B cell (primary cell): Measurements from ENCODE around the gene OSR1. TPM values are rescaled to one million over a fixed set of nuclear protein-coding genes. Genes with fewer than 3 reads are reported as not detected.

Experiments used
- ATAC-seq: fragments of 200-7000 bp; cut with Tn5 transposase; one replicate; pipeline ENCODE4 v1.10.0; 2021; ENCODE audit warnings: low read depth, mild to moderate bottlenecking, moderate number of reproducible peaks, moderate library complexity
- CTCF ChIA-PET: fragments of 350-600 bp; sonication (Branson Sonifier 250); formaldehyde crosslinking; loops from one replicate; lab custom pipeline; 2021; ENCODE audit warnings: antibody characterized with exemption, inconsistent platforms; lab: Charles Lee
- POLR2A ChIA-PET: fragments of 350-600 bp; sonication (Branson Sonifier 250); formaldehyde crosslinking; loops from one replicate; lab custom pipeline; 2021; ENCODE audit warnings: antibody characterized with exemption; lab: Charles Lee
- DNase-seq: peaks from one replicate; pipeline ENCODE4 v3.0.0; 2013
- H2AFZ ChIP-seq: 2 replicates; pipeline ENCODE4 v1.6.1; 2012; ENCODE audit warnings: mild to moderate bottlenecking, low read depth, low read length; ENCODE audit not compliant: insufficient read depth, poor library complexity, severe bottlenecking
- H3K27ac ChIP-seq, 2 donors: 1 replicate in 1 of 2; 2 replicates in 1 of 2; pipeline ENCODE4 v1.5.1; 2012 to 2013; ENCODE audit warnings: low read length in 2 of 2, mild to moderate bottlenecking in 2 of 2, moderate library complexity in 1 of 2
- H3K27me3 ChIP-seq, 4 experiments: fragments of 200-600 bp in 1 of 4; sonication (generic) in 1 of 4; replicated peaks in 1 of 4; 1 replicate in 2 of 4; 2 replicates in 2 of 4; pipeline versions ENCODE4 v1.6.1 to v1.7.0; 2013 to 2016; ENCODE audit warnings: low read length in 3 of 4, mild to moderate bottlenecking in 2 of 4, mixed read lengths in 1 of 4, moderate library complexity in 1 of 4; ENCODE audit not compliant: insufficient read depth in 4 of 4, control insufficient read depth in 3 of 4; ENCODE audit errors: control extremely low read depth in 1 of 4
- H3K36me3 ChIP-seq, 2 experiments: replicated peaks in 1 of 2; 1 replicate in 1 of 2; 2 replicates in 1 of 2; pipeline versions ENCODE4 v1.6.1 to v1.7.1; 2013; ENCODE audit warnings: low read length in 1 of 2; ENCODE audit not compliant: insufficient read depth in 2 of 2, control insufficient read depth in 1 of 2; ENCODE audit errors: control extremely low read depth in 1 of 2, extremely low read depth in 1 of 2
- H3K4me1 ChIP-seq, 2 donors: fragments of 200-600 bp in 1 of 2; sonication (generic) in 1 of 2; 1 replicate in 1 of 2; 2 replicates in 1 of 2; pipeline versions ENCODE4 v1.5.1 to v1.6.1; 2013 to 2017; ENCODE audit warnings: low read length in 2 of 2; ENCODE audit not compliant: control insufficient read depth in 2 of 2, insufficient read depth in 2 of 2
- H3K4me2 ChIP-seq: replicated peaks from 2 replicates; pipeline ENCODE3; 2012; ENCODE audit warnings: mild to moderate bottlenecking, low read depth, low read length; ENCODE audit not compliant: poor library complexity, severe bottlenecking
- H3K4me3 ChIP-seq, 5 experiments: fragments of 200-600 bp in 1 of 5; sonication (generic) in 1 of 5; 1 replicate in 3 of 5; 2 replicates in 2 of 5; pipeline versions ENCODE4 v1.5.1 to v1.7.0; 2011 to 2016; ENCODE audit warnings: low read length in 4 of 5, mild to moderate bottlenecking in 4 of 5, low read depth in 2 of 5, control low read depth in 1 of 5, moderate library complexity in 1 of 5; ENCODE audit not compliant: insufficient read depth in 1 of 5; ENCODE audit errors: control extremely low read depth in 1 of 5, extremely low read depth in 1 of 5
- H3K79me2 ChIP-seq: fragments of 200-600 bp; sonication (generic); one replicate; pipeline ENCODE4 v1.6.0; 2016; ENCODE audit warnings: low read length; ENCODE audit not compliant: control insufficient read depth, insufficient read depth
- H3K9ac ChIP-seq: fragments of 200-600 bp; sonication (generic); 2 replicates; pipeline ENCODE4 v1.6.1; 2017; ENCODE audit warnings: mild to moderate bottlenecking, low read length, moderate library complexity
- H3K9me3 ChIP-seq, 3 donors: one replicate each; pipeline versions ENCODE4 v1.6.1 to v1.7.1; 2013; ENCODE audit warnings: low read length in 2 of 3; ENCODE audit not compliant: control insufficient read depth in 2 of 3, insufficient read depth in 1 of 3; ENCODE audit errors: control extremely low read depth in 1 of 3
- H4K20me1 ChIP-seq: 2 replicates; pipeline ENCODE4 v1.6.0; 2012; ENCODE audit warnings: mild to moderate bottlenecking, low read length; ENCODE audit not compliant: insufficient read depth, control insufficient read depth, poor library complexity, severe bottlenecking
- H3K27ac Mint-ChIP-seq: one replicate; pipeline ENCODE4 v1.8.0; 2021; ENCODE audit warnings: mixed read lengths
- H3K27me3 Mint-ChIP-seq: one replicate; pipeline ENCODE4 v1.8.0; 2021; ENCODE audit warnings: mixed read lengths
- H3K4me1 Mint-ChIP-seq: one replicate; pipeline ENCODE4 v1.8.0; 2021; ENCODE audit warnings: mixed read lengths
- H3K4me3 Mint-ChIP-seq: one replicate; pipeline ENCODE4 v1.8.0; 2021; ENCODE audit warnings: mixed read lengths
- H3K9me3 Mint-ChIP-seq: one replicate; pipeline ENCODE4 v1.8.0; 2022; ENCODE audit warnings: mixed read lengths; ENCODE audit not compliant: insufficient read depth
- CTCF ChIP-seq: fragments of 200-600 bp; IDR thresholded peaks from one replicate; pipeline ENCODE4 v1.8.0; 2022; ENCODE audit warnings: antibody characterized with exemption, mild to moderate bottlenecking
- EZH2 ChIP-seq: IDR thresholded peaks from 2 replicates; pipeline ENCODE4 v1.6.1; 2012; ENCODE audit warnings: borderline replicate concordance, low read depth, mild to moderate bottlenecking, moderate library complexity, low read length; ENCODE audit not compliant: insufficient read depth, poor library complexity, severe bottlenecking
- WGBS: methylation state at CpG from one replicate; pipeline ENCODE4 v1.1.5; 2013; ENCODE audit warnings: missing lambda C conversion rate; ENCODE audit not compliant: insufficient coverage; 5-methylcytosine and 5-hydroxymethylcytosine counted together
- intact Hi-C: fragments of 100-400 bp; cut with micrococcal nuclease; formaldehyde crosslinking; loops from one replicate; pipeline ENCODE4 v1.10.0; 2022
- polyA plus RNA-seq: library from polyadenylated mRNA; depleted of rRNA; stranded (reverse); fragments of >200 nt; gene quantifications from 2 replicates; pipeline ENCODE4 v1.2.3, GENCODE V29; 2012
- total RNA-seq, 2 donors: library from RNA; stranded (reverse); fragments of 120-200 nt in 1 of 2; gene quantifications; 1 replicate in 1 of 2; 2 replicates in 1 of 2; pipeline versions ENCODE4 v1.2.3 to v1.2.4, GENCODE V29; 2013 to 2022

Gene OSR1
- total and polyA plus RNA-seq, 2 donors (not counting 1 experiment from before 2014, with no cell fraction given) = not detected

- CTCF ChIA-PET = interaction anchor here (1.0 to 2.7 kb wide), 4 partner anchors 14 to 786 kb away, joined by 3 to 17 read pairs (median 4); partner anchors contain the start of gene LAPTM4A
- Mint-ChIP-seq H3K4me3 (peak overlapping the region; percentile 94), H3K4me1 (peaks cover 28% of the 10 kb centered on the region), H3K27ac (peak overlapping the region; percentile 99), H3K9me3 (no peaks in the 10 kb centered on the region), H3K27me3 (peaks cover 24% of the 10 kb centered on the region)
- H4K20me1 ChIP-seq = no peaks in the 10 kb centered on the region
- peaks cover 0 to 2% of the 10 kb centered on the region in 2 experiments for H3K36me3 ChIP-seq
- peaks cover 6% of the 10 kb centered on the region for H3K79me2 ChIP-seq
- H3K9me3 ChIP-seq = peaks cover 0 to 39% (median 0%) of the 10 kb centered on the region in 3 donors
- peaks cover 40 to 41% of the 10 kb centered on the region in 2 donors for H3K4me1 ChIP-seq
- peak overlapping the region; percentile 88 for H3K9ac ChIP-seq
- ATAC-seq (no peak), DNase-seq (no peak)
- 0% methylated on average over 3 of the region's 6 CpGs for WGBS
- intact Hi-C loops = loop anchor here (10.0 kb wide), 1 partner anchor 1098 kb away; the partner anchor contains the start of gene RHOB
- H2AFZ ChIP-seq = peak overlapping the region; percentile 84
- H3K4me2 ChIP-seq = peak overlapping the region; percentile 82
- POLR2A ChIA-PET = interaction anchor here (1.2 to 2.6 kb wide), 3 partner anchors 10 to 787 kb away, joined by 5 to 13 read pairs (median 7); partner anchors contain the start of genes OSR1 and RDH14
- H3K27me3 ChIP-seq = peaks cover 0 to 39% (median 30%) of the 10 kb centered on the region in 4 experiments
- TF ChIP-seq CTCF (no peak), EZH2 (no peak)
- H3K4me3 ChIP-seq = peak overlapping the region; percentile 69 to 99 (median 85)
- peak overlapping the region; percentile 86 to 92 for H3K27ac ChIP-seq
These were observed 11.3 kb downstream of the OSR1 start for GRCh38 chr2:19346983-19347618.

- Mint-ChIP-seq H3K9me3 (no peaks in the 10 kb centered on the region), H3K4me1 (no peaks in the 10 kb centered on the region), H3K27me3 (no peaks in the 10 kb centered on the region), H3K27ac (no peak overlapping the region), H3K4me3 (no peak overlapping the region)
- ChIA-PET CTCF (no interaction called here), POLR2A (no interaction called here)
- no peak overlapping the region for H3K4me3 ChIP-seq
- intact Hi-C loops = no loop called here
- 100% methylated on average over 1 of the region's 1 CpG for WGBS
- no peak for TF ChIP-seq EZH2
- no peak for TF ChIP-seq CTCF
- H3K4me1 ChIP-seq = no peaks in the 10 kb centered on the region
- ATAC-seq = no peak
- H3K79me2 ChIP-seq = no peaks in the 10 kb centered on the region
- no peaks in the 10 kb centered on the region for H4K20me1 ChIP-seq
- peaks cover 0 to 5% of the 10 kb centered on the region in 2 experiments for H3K36me3 ChIP-seq
- no peak overlapping the region for H3K9ac ChIP-seq
- H2AFZ ChIP-seq = no peak overlapping the region
- no peak for DNase-seq
- H3K4me2 ChIP-seq = no peak overlapping the region
- no peaks in the 10 kb centered on the region for H3K9me3 ChIP-seq
- no peak overlapping the region for H3K27ac ChIP-seq
- H3K27me3 ChIP-seq = no peaks in the 10 kb centered on the region
These were observed 20.7 kb downstream of the OSR1 start for GRCh38 chr2:19337742-19338141.
